Measurements from ENCODE around the gene NLGN1. TPM values are rescaled to one million over a fixed set of nuclear protein-coding genes. Genes with fewer than 3 reads are reported as not detected.

NLGN1 gene
- total RNA-seq, 1 experiment from 2014 or later = not detected

- intact Hi-C loops (cut with micrococcal nuclease) = no loop called here
- BruUV-seq (replicated peaks) = no TSS peak
Measured at GRCh38 chr3:174097686-174098085, 700.1 kb downstream of the NLGN1 start.

More at GRCh38 chr3:174097686-174098085, 700.1 kb downstream of the NLGN1 start:
- Histone ChIP-seq H3K4me2 (ENCODE audit: low read length) (no peak overlapping the region), H3K4me1 (ENCODE audit: control insufficient read depth in 1 of 2, insufficient read depth in 2 of 2, low read length in 2 of 2) (no peaks in the 10 kb centered on the region), H3K4me3 (replicated peaks in 1 of 2; ENCODE audit: low read depth in 1 of 2, low read length in 2 of 2) (no peak overlapping the region), H3K9me3 (ENCODE audit: control insufficient read depth in 1 of 2, insufficient read depth in 1 of 2, low read depth in 1 of 2, low read length in 2 of 2) (no peaks in the 10 kb centered on the region), H3K27me3 (ENCODE audit: insufficient read depth, low read length) (no peaks in the 10 kb centered on the region), H3K79me2 (ENCODE audit: insufficient read depth, low read length) (no peaks in the 10 kb centered on the region), H3K36me3 (ENCODE audit: control insufficient read depth in 1 of 2, insufficient read depth in 2 of 2, low read length in 2 of 2) (no peaks in the 10 kb centered on the region), H3K9ac (ENCODE audit: low read length) (no peak overlapping the region), H3K9me2 (ENCODE audit: insufficient read depth) (no peaks in the 10 kb centered on the region), H3K27ac (ENCODE audit: low read depth, low read length) (no peak overlapping the region), H2AFZ (ENCODE audit: low read depth, low read length, poor library complexity, severe bottlenecking) (no peak overlapping the region), H4K20me1 (ENCODE audit: insufficient read depth) (no peaks in the 10 kb centered on the region)
- TF ChIP-seq FOSL1 (IDR thresholded peaks at IDR 0.05; ENCODE audit: low read depth) (no peak), REST (IDR thresholded peaks at IDR 0.05; ENCODE audit: low read depth) (no peak), POLR2A (IDR thresholded peaks at IDR 0.05; ENCODE audit: borderline replicate concordance, extremely low read depth, insufficient read depth, insufficient read length) (no peak), CBX3 (IDR thresholded peaks at IDR 0.05; ENCODE audit: low read depth) (no peak), TCF7L2 (IDR thresholded peaks at IDR 0.05; ENCODE audit: borderline replicate concordance, extremely low read depth, insufficient read depth, insufficient read length) (no peak), EZH2 (IDR thresholded peaks at IDR 0.05) (no peak), RAD21 (IDR thresholded peaks at IDR 0.05; ENCODE audit: low read depth) (no peak), POLR2AphosphoS5 (IDR thresholded peaks at IDR 0.05; ENCODE audit: low read depth, low read length) (no peak)
- POLR2A ChIA-PET = no interaction called here
- DNase-seq (ENCODE audit: low read depth, low spot score) (no peak), ATAC-seq (no peak)
- CTCF ChIA-PET = no interaction called here
- RAD21 ChIA-PET (ENCODE audit: low non-redundant PET in 1 of 2, low total read pairs in 2 of 2, uncharacterized antibody in 2 of 2, unreplicated experiment in 2 of 2) = no interaction called here
